Liver (tissue), 9 donors: Measurements from ENCODE around the gene GNE. TPM values are rescaled to one million over a fixed set of nuclear protein-coding genes. Genes with fewer than 3 reads are reported as not detected.

ENCODE experiments used
- DNase-seq: peaks from one replicate; pipeline ENCODE4 v3.0.0-alpha.2; 2017; ENCODE audit warnings: low spot score
- H3K27ac ChIP-seq, 2 donors: one replicate each; pipeline ENCODE4 v1.7.0; 2013; ENCODE audit warnings: inconsistent platforms in 2 of 2, low read length in 2 of 2, control low read depth in 1 of 2, low read depth in 1 of 2, mild to moderate bottlenecking in 1 of 2
- H3K27me3 ChIP-seq, 4 donors: one replicate each; pipeline versions ENCODE4 v1.6.1 to v1.7.0; 2013; ENCODE audit warnings: low read length in 3 of 4, inconsistent platforms in 1 of 4, mild to moderate bottlenecking in 1 of 4, moderate library complexity in 1 of 4; ENCODE audit not compliant: control insufficient read depth in 4 of 4, insufficient read depth in 4 of 4
- H3K36me3 ChIP-seq, 4 donors: one replicate each; pipeline versions ENCODE4 v1.6.1 to v1.7.0; 2013; ENCODE audit warnings: low read length in 3 of 4, mild to moderate bottlenecking in 3 of 4, low read depth in 1 of 4, moderate library complexity in 1 of 4; ENCODE audit not compliant: control insufficient read depth in 4 of 4, insufficient read depth in 3 of 4
- H3K4me1 ChIP-seq, 4 donors: one replicate each; pipeline versions ENCODE4 v1.6.1 to v1.7.0; 2013; ENCODE audit warnings: low read length in 3 of 4, mild to moderate bottlenecking in 3 of 4, moderate library complexity in 1 of 4; ENCODE audit not compliant: control insufficient read depth in 4 of 4, insufficient read depth in 4 of 4
- H3K4me3 ChIP-seq, 3 donors: one replicate each; pipeline versions ENCODE4 v1.6.1 to v1.7.0; 2013; ENCODE audit warnings: low read length in 3 of 3, control low read depth in 1 of 3, low read depth in 1 of 3, mild to moderate bottlenecking in 1 of 3
- H3K9ac ChIP-seq, 2 donors: one replicate each; pipeline ENCODE4 v1.7.0; 2013; ENCODE audit warnings: low read length in 2 of 2, mild to moderate bottlenecking in 2 of 2, moderate library complexity in 2 of 2, control low read depth in 1 of 2, low read depth in 1 of 2
- H3K9me3 ChIP-seq, 4 donors: one replicate each; pipeline versions ENCODE4 v1.6.1 to v1.7.0; 2013; ENCODE audit warnings: low read length in 3 of 4; ENCODE audit not compliant: control insufficient read depth in 4 of 4
- EGR1 ChIP-seq, 2 donors: IDR thresholded peaks; 2 replicates each; pipeline ENCODE4 v1.6.1; 2016 to 2018; ENCODE audit warnings: antibody characterized with exemption in 2 of 2, low read depth in 2 of 2
- FOXA1 ChIP-seq: IDR thresholded peaks from 2 replicates; pipeline ENCODE4 v1.6.1; 2016; ENCODE audit warnings: antibody characterized with exemption
- FOXA2 ChIP-seq: IDR thresholded peaks from 2 replicates; pipeline ENCODE4 v1.6.1; 2016; ENCODE audit warnings: antibody characterized with exemption
- GABPA ChIP-seq, 2 donors: IDR thresholded peaks in 1 of 2; conservative IDR thresholded peaks in 1 of 2; 2 replicates each; pipeline ENCODE4 v1.6.1; 2016; ENCODE audit warnings: antibody characterized with exemption in 2 of 2, mild to moderate bottlenecking in 1 of 2, moderate library complexity in 1 of 2
- HNF4A ChIP-seq, 2 donors: conservative IDR thresholded peaks; 2 replicates each; pipeline ENCODE4 v1.6.1; 2016; ENCODE audit warnings: antibody characterized with exemption in 2 of 2, mild to moderate bottlenecking in 2 of 2
- HNF4G ChIP-seq: IDR thresholded peaks from 2 replicates; pipeline ENCODE4 v1.6.1; 2016; ENCODE audit warnings: antibody characterized with exemption
- JUND ChIP-seq, 2 donors: IDR thresholded peaks; 2 replicates each; pipeline ENCODE4 v1.6.1; 2016; ENCODE audit warnings: antibody characterized with exemption in 2 of 2
- NR2F2 ChIP-seq: IDR thresholded peaks from 2 replicates; pipeline ENCODE4 v1.6.1; 2016; ENCODE audit warnings: antibody characterized with exemption
- RAD21 ChIP-seq, 2 donors: IDR thresholded peaks; 2 replicates each; pipeline ENCODE4 v1.6.1; 2016; ENCODE audit warnings: antibody characterized with exemption in 2 of 2, mild to moderate bottlenecking in 2 of 2
- RXRA ChIP-seq, 2 donors: IDR thresholded peaks; 2 replicates each; pipeline ENCODE4 v1.6.1; 2017 to 2018; ENCODE audit warnings: antibody characterized with exemption in 2 of 2, mild to moderate bottlenecking in 1 of 2
- SP1 ChIP-seq: IDR thresholded peaks from 2 replicates; pipeline ENCODE4 v1.6.1; 2018; ENCODE audit warnings: antibody characterized with exemption, mild to moderate bottlenecking
- TAF1 ChIP-seq: conservative IDR thresholded peaks from 2 replicates; pipeline ENCODE4 v1.6.1; 2016; ENCODE audit warnings: antibody characterized with exemption, mild to moderate bottlenecking
- YY1 ChIP-seq: IDR thresholded peaks from 2 replicates; pipeline ENCODE4 v1.6.1; 2016; ENCODE audit warnings: antibody characterized with exemption, mild to moderate bottlenecking
- WGBS: extraction: QIAGEN DNeasy Blood & Tissue Kit; methylation state at CpG from one replicate; pipeline ENCODE4 v1.1.7; 2013; 5-methylcytosine and 5-hydroxymethylcytosine counted together
- polyA plus RNA-seq, 2 donors: library from polyadenylated mRNA; stranded (reverse) in 1 of 2; unstranded in 1 of 2; fragments of 200-250 nt in 1 of 2; fragments of >200 nt in 1 of 2; fragmentation: Nextera tagmentation in 1 of 2; extraction: Ambion mirVana in 1 of 2; gene quantifications; one replicate each; pipeline versions ENCODE4 v1.2.1 to v1.2.3, GENCODE V29; 2013 to 2015
- total RNA-seq, 2 donors: library from RNA; depleted of rRNA; stranded (reverse); fragments of >200 nt; gene quantifications; one replicate each; pipeline ENCODE4 v1.2.3, GENCODE V29; 2014
- TF ChIP-seq, protein P1 (sequence below): IDR thresholded peaks from 2 replicates; pipeline ENCODE4 v1.6.1; 2016; ENCODE audit warnings: antibody characterized with exemption
- TF ChIP-seq, protein P2 (sequence below): IDR thresholded peaks from 2 replicates; pipeline ENCODE4 v1.6.1; 2016; ENCODE audit warnings: antibody characterized with exemption, mild to moderate bottlenecking
- TF ChIP-seq, protein P3 (sequence below): fragments of 150-350 bp; IDR thresholded peaks from 2 replicates; pipeline ENCODE4 v1.5.1; 2017; ENCODE audit warnings: improper control_type of control experiment, low read depth, low read length; ENCODE audit not compliant: missing input control
- TF ChIP-seq, protein P4 (sequence below): IDR thresholded peaks from 2 replicates; pipeline ENCODE4 v1.6.1; 2016; ENCODE audit warnings: antibody characterized with exemption
- TF ChIP-seq, protein P5 (sequence below): IDR thresholded peaks from 2 replicates; pipeline ENCODE4 v1.6.1; 2016; ENCODE audit warnings: antibody characterized with exemption
- donor health status: healthy.
- donor health status: healthy.
- donor health status: healthy.
- donor health status: healthy.
- donor health status: healthy.

GNE gene
- total and polyA plus RNA-seq, 4 donors: 21.8 to 177 (median 38.1) TPM

DNA sequence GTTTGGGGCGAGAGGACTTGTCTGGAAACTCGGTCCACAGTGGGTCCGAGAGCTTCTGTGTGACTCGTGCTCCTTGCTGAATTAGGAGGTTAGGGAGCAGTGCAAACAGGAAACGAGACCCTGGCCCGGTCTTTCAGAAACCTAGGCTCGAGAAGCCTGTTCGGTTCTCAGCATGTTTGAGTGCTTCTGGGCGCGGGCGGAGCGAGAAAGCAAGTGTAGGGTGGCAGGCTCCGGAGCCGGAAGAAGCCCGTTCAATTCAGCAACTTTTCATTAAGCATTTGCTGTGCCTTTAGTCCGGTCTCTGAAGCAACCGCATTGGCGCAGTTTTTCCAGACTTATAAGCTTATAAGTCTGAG is 67.0 kb downstream of the GNE start:
- H3K4me1 ChIP-seq: peaks cover 0 to 33% (median 19%) of the 10 kb centered on the region in 4 donors
- TF ChIP-seq RAD21 (IDR thresholded peaks at IDR 0.05) (no peak), RXRA (IDR thresholded peaks at IDR 0.05) (no peak)
- TF ChIP-seq, protein P1, sequence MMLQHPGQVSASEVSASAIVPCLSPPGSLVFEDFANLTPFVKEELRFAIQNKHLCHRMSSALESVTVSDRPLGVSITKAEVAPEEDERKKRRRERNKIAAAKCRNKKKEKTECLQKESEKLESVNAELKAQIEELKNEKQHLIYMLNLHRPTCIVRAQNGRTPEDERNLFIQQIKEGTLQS: no peak
- TF ChIP-seq, protein P2, sequence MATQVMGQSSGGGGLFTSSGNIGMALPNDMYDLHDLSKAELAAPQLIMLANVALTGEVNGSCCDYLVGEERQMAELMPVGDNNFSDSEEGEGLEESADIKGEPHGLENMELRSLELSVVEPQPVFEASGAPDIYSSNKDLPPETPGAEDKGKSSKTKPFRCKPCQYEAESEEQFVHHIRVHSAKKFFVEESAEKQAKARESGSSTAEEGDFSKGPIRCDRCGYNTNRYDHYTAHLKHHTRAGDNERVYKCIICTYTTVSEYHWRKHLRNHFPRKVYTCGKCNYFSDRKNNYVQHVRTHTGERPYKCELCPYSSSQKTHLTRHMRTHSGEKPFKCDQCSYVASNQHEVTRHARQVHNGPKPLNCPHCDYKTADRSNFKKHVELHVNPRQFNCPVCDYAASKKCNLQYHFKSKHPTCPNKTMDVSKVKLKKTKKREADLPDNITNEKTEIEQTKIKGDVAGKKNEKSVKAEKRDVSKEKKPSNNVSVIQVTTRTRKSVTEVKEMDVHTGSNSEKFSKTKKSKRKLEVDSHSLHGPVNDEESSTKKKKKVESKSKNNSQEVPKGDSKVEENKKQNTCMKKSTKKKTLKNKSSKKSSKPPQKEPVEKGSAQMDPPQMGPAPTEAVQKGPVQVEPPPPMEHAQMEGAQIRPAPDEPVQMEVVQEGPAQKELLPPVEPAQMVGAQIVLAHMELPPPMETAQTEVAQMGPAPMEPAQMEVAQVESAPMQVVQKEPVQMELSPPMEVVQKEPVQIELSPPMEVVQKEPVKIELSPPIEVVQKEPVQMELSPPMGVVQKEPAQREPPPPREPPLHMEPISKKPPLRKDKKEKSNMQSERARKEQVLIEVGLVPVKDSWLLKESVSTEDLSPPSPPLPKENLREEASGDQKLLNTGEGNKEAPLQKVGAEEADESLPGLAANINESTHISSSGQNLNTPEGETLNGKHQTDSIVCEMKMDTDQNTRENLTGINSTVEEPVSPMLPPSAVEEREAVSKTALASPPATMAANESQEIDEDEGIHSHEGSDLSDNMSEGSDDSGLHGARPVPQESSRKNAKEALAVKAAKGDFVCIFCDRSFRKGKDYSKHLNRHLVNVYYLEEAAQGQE: no peak
- WGBS: under 1% methylated on average over 18 of the region's 18 CpGs

DNA sequence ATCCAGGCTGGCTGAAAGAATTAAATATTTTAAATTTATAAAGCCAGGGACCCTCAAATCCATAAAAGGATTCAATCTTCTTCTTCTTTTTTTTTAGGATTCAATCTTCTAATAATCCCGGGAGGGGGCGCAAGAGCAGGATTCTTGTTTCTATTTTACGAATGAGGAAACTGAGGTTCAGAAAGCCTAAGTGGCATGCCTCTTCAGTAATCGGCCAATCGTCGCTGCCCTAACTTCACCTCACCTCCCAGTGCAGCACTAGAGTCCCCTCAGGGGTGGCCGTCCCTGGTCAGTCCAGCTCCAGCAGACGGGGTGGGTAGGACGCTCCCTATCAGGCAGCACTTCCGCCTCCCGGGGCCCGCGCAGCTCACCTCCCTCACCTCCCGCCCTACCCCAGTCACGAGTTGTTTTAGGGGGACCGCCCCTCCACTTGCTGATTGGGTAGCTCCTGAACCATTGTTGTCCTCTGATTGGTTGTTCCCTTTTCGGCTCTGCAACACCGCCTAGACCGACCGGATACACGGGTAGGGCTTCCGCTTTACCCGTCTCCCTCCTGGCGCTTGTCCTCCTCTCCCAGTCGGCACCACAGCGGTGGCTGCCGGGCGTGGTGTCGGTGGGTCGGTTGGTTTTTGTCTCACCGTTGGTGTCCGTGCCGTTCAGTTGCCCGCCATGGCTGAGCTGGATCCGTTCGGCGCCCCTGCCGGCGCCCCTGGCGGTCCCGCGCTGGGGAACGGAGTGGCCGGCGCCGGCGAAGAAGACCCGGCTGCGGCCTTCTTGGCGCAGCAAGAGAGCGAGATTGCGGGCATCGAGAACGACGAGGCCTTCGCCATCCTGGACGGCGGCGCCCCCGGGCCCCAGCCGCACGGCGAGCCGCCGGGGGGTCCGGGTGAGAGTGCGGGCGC is 67.6 kb downstream of the GNE start, which contains the start of gene CLTA:
CLTA (plus strand) TSS at position 534 of the 902 bp plus-strand sequence; CDS start at position 670, 136 bp downstream.
- peak within 1 kb of the TSS; percentile 93 to 96 for H3K27ac ChIP-seq
- no peaks in the 10 kb centered on the region for H3K27me3 ChIP-seq
- no peaks in the 10 kb centered on the region for H3K9me3 ChIP-seq
- H3K36me3 ChIP-seq: no peaks in the 10 kb centered on the region
- under 1% methylated on average over 68 of the region's 68 CpGs for WGBS
- H3K4me1 ChIP-seq: peaks cover 0 to 33% (median 19%) of the 10 kb centered on the region in 4 donors
- peak within 1 kb of the TSS; percentile 66 to 96 for H3K9ac ChIP-seq
- peak; percentile 93 for DNase-seq
- peak within 1 kb of the TSS; percentile 88 to 93 (median 91) for H3K4me3 ChIP-seq
- TF ChIP-seq, protein P3, sequence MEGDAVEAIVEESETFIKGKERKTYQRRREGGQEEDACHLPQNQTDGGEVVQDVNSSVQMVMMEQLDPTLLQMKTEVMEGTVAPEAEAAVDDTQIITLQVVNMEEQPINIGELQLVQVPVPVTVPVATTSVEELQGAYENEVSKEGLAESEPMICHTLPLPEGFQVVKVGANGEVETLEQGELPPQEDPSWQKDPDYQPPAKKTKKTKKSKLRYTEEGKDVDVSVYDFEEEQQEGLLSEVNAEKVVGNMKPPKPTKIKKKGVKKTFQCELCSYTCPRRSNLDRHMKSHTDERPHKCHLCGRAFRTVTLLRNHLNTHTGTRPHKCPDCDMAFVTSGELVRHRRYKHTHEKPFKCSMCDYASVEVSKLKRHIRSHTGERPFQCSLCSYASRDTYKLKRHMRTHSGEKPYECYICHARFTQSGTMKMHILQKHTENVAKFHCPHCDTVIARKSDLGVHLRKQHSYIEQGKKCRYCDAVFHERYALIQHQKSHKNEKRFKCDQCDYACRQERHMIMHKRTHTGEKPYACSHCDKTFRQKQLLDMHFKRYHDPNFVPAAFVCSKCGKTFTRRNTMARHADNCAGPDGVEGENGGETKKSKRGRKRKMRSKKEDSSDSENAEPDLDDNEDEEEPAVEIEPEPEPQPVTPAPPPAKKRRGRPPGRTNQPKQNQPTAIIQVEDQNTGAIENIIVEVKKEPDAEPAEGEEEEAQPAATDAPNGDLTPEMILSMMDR: peak; percentile 36
- TF ChIP-seq EGR1 (IDR thresholded peaks at IDR 0.05; ENCODE audit: low read depth in 2 of 2) (no peak), FOXA1 (peak; percentile 9), HNF4G (no peak), GABPA (IDR thresholded peaks at IDR 0.05 in 1 of 2, conservative IDR thresholded peaks at IDR 0.05 in 1 of 2) (peak; percentile 88 to 97), SP1 (peak; percentile 91), HNF4A (conservative IDR thresholded peaks at IDR 0.05) (peak; percentile 31 to 48), FOXA2 (peak; percentile 9), YY1 (peak; percentile 89), NR2F2 (peak; percentile 92), TAF1 (peak; percentile 90), RXRA (IDR thresholded peaks at IDR 0.05) (peak; percentile 64 to 84), JUND (IDR thresholded peaks at IDR 0.05) (no peak), RAD21 (IDR thresholded peaks at IDR 0.05) (peak in 1 of 2 donors; percentile 58)
- TF ChIP-seq, protein P4, sequence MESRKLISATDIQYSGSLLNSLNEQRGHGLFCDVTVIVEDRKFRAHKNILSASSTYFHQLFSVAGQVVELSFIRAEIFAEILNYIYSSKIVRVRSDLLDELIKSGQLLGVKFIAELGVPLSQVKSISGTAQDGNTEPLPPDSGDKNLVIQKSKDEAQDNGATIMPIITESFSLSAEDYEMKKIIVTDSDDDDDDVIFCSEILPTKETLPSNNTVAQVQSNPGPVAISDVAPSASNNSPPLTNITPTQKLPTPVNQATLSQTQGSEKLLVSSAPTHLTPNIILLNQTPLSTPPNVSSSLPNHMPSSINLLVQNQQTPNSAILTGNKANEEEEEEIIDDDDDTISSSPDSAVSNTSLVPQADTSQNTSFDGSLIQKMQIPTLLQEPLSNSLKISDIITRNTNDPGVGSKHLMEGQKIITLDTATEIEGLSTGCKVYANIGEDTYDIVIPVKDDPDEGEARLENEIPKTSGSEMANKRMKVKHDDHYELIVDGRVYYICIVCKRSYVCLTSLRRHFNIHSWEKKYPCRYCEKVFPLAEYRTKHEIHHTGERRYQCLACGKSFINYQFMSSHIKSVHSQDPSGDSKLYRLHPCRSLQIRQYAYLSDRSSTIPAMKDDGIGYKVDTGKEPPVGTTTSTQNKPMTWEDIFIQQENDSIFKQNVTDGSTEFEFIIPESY: peak; percentile 53
- TF ChIP-seq, protein P1: peak; percentile 31
- TF ChIP-seq, protein P2: peak; percentile 67
- TF ChIP-seq, protein P5, sequence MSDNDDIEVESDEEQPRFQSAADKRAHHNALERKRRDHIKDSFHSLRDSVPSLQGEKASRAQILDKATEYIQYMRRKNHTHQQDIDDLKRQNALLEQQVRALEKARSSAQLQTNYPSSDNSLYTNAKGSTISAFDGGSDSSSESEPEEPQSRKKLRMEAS: peak; percentile 63

More for the DNA sequence above, 67.0 kb downstream of the GNE start:
- H3K27me3 ChIP-seq: no peaks in the 10 kb centered on the region
- peak overlapping the region; percentile 66 to 89 for H3K9ac ChIP-seq
- H3K27ac ChIP-seq: peak overlapping the region; percentile 93 to 96
- peak overlapping the region; percentile 88 to 93 (median 91) for H3K4me3 ChIP-seq
- no peaks in the 10 kb centered on the region for H3K36me3 ChIP-seq
- H3K9me3 ChIP-seq: no peaks in the 10 kb centered on the region
- peak; percentile 45 for DNase-seq
